ENCODE data around the gene EPHB3. TPM values are rescaled to one million over a fixed set of nuclear protein-coding genes. Genes with fewer than 3 reads are reported as not detected.

Gene EPHB3
- total and polyA plus RNA-seq, 11 donors = 1.00 to 4.6 (median 1.8) TPM

DNA sequence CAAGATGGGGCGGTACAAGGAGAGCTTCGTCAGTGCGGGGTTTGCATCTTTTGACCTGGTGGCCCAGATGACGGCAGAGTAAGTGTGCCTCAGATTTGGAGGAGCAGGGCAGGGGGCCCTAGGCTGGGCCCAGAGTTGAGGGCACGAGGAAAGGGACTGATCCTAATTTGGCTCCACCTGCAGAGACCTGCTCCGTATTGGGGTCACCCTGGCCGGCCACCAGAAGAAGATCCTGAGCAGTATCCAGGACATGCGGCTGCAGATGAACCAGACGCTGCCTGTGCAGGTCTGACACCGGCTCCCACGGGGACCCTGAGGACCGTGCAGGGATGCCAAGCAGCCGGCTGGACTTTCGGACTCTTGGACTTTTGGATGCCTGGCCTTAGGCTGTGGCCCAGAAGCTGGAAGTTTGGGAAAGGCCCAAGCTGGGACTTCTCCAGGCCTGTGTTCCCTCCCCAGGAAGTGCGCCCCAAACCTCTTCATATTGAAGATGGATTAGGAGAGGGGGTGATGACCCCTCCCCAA is 19.8 kb downstream of the EPHB3 start:
- 78 to 90% (median 84%) methylated on average over 13 to 15 of the region's 15 CpGs for WGBS, 4 donors
- intact Hi-C loops (cut with DNase I) = loop anchor here in 4 of 10 donors (5.0 kb wide), 2 partner anchors 131 to 146 kb away; partner anchors contain the start of gene MAGEF1 (in 3 of the 4)
- H3K27ac ChIP-seq = no peak overlapping the region

DNA sequence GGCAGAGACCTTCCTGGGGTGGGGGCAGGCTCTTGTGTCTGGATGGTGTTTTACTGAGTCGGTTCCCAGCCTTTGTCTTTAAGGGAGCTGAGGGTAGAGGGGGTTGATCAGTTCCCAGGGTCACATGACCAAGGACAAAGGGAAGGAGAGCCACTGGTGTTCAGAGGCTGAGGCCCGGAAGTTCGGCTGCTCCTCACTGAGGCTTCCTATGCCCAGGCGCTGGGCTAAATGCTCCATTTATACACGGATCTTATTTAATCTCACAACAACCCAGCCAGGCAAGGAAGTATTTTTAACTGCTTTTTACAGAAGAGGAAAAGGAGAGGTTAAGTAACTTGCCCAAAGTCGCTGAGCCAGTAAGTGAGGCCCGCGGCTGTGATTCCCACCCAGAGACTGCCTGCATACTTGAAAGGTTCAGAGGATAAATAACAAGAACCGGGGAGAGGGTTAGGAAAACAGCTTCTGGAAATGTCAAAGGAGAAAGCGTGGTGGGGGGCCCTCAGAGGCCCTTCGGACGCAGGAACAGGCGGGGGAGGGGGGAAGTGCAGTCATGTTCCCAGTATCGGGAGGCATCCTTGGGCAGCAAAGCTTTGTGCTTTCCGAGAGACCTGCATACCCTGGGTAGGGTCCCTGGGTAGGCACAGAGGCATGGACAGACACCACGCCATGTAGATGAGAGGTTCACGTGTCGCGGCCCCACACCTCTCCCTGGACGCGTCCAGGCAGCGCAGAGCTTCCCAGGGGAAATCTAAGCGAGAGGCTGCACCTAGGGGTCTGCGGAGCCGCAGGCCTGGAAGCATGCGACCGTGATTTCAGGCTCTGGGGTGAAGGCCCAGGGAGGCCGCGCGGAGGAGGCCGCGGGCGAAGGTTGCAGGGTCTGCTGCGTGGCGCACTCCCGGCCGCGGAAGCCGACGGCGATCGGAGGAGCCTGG is 21.3 kb downstream of the EPHB3 start:
- intact Hi-C loops (cut with DNase I) = loop anchor here in 4 of 10 donors (5.0 kb wide), 2 partner anchors 129 to 144 kb away; partner anchors contain the start of gene MAGEF1 (in 3 of the 4)

More for the DNA sequence above, 19.8 kb downstream of the EPHB3 start:
- TF ChIP-seq, protein P1, sequence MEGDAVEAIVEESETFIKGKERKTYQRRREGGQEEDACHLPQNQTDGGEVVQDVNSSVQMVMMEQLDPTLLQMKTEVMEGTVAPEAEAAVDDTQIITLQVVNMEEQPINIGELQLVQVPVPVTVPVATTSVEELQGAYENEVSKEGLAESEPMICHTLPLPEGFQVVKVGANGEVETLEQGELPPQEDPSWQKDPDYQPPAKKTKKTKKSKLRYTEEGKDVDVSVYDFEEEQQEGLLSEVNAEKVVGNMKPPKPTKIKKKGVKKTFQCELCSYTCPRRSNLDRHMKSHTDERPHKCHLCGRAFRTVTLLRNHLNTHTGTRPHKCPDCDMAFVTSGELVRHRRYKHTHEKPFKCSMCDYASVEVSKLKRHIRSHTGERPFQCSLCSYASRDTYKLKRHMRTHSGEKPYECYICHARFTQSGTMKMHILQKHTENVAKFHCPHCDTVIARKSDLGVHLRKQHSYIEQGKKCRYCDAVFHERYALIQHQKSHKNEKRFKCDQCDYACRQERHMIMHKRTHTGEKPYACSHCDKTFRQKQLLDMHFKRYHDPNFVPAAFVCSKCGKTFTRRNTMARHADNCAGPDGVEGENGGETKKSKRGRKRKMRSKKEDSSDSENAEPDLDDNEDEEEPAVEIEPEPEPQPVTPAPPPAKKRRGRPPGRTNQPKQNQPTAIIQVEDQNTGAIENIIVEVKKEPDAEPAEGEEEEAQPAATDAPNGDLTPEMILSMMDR (IDR thresholded peaks at IDR 0.05) = no peak
- TF ChIP-seq POLR2A (IDR thresholded peaks at IDR 0.05) = no peak
- Histone ChIP-seq H3K27me3 (peaks cover 0 to 20% (median 0%) of the 10 kb centered on the region in 9 donors), H3K36me3 (peaks cover 0 to 53% (median 14%) of the 10 kb centered on the region in 9 donors), H3K4me3 (no peak overlapping the region), H3K4me1 (peaks cover 0 to 36% (median 10%) of the 10 kb centered on the region in 12 donors), H3K9me3 (no peaks in the 10 kb centered on the region)
- ATAC-seq (no peak), DNase-seq (no peak)

DNA sequence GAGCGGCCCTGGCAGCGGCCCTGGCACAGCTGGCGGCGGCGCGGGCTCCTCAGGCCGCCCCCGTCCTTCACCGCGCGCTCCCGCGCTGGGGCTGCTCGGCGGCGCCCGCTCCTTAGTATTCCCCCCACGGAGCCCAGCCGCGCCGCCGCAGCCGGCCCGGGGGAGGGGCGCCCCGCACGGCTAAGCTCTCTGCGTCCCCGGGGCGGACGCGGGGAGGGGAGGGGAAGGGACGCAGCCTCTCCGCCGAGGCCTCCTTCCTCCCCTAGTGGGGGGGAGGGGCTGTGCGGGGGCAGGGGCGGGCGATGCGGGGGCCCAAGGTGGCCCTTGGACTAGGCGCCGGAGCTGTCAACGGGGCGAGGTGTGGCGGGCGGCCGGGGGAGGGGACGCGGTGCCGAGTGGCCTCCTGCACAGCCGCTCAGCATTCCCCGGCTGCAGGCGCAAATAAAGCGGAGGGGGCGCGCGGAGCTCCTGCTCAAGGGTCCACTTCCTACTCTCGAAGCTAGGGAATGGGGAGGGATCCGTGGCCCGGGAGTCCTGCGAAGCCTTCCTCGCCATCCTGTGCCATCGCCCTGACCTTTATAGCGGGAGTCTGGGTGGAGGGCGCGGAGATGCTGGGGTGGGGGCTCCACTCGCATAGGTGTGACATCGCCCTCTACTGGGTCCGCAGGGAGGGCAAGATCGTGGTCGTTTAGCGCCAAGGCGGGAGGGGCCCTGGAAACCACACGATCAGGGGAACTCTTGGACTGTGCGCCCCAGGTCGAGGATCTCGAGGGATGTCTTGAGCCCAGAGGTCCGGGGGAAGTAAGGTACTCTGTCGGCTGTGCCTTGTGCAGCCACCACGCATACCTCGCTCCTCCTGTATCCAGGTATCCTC is 22.2 kb downstream of the EPHB3 start:
- 0 to 14% (median 8%) methylated on average over 3 to 80 of the region's 80 CpGs for WGBS, 4 donors

More for the DNA sequence above, 21.3 kb downstream of the EPHB3 start:
- ATAC-seq (peak; percentile 69 to 82 (median 74)), DNase-seq (peak in 4 of 5 donors; percentile 64 to 76 (median 70))
- Histone ChIP-seq H3K4me3 (peak overlapping the region; percentile 30 to 77 (median 64)), H3K4me1 (peaks cover 0 to 36% (median 10%) of the 10 kb centered on the region in 12 donors), H3K27me3 (peaks cover 0 to 20% (median 0%) of the 10 kb centered on the region in 9 donors), H3K9me3 (no peaks in the 10 kb centered on the region), H3K36me3 (peaks cover 0 to 38% (median 3%) of the 10 kb centered on the region in 9 donors), H3K27ac (peak overlapping the region; percentile 33 to 89 (median 84))
- 17 to 36% (median 20%) methylated on average over 16 to 42 of the region's 42 CpGs for WGBS, 4 donors
- TF ChIP-seq POLR2A (IDR thresholded peaks at IDR 0.05) = peak in 1 of 2 donors; percentile 29
- TF ChIP-seq, protein P1 (IDR thresholded peaks at IDR 0.05) = no peak

More for the DNA sequence above, 22.2 kb downstream of the EPHB3 start:
- intact Hi-C loops (cut with DNase I) = loop anchor here in 4 of 10 donors (5.0 kb wide), 2 partner anchors 128 to 143 kb away; partner anchors contain the start of gene MAGEF1 (in 3 of the 4)
- Histone ChIP-seq H3K27ac (peak overlapping the region in 11 of 12 donors; percentile 73 to 89 (median 84)), H3K36me3 (peaks cover 0 to 29% (median 0%) of the 10 kb centered on the region in 9 donors), H3K9me3 (no peaks in the 10 kb centered on the region), H3K4me1 (peaks cover 0 to 36% (median 10%) of the 10 kb centered on the region in 12 donors), H3K4me3 (peak overlapping the region; percentile 30 to 77 (median 64)), H3K27me3 (peaks cover 0 to 20% (median 0%) of the 10 kb centered on the region in 9 donors)
- ATAC-seq (peak; percentile 32 to 75 (median 72)), DNase-seq (peak; percentile 54 to 80 (median 70))
- TF ChIP-seq, protein P1 (IDR thresholded peaks at IDR 0.05) = peak in 5 of 12 donors; percentile 22 to 47 (median 30)
- TF ChIP-seq POLR2A (IDR thresholded peaks at IDR 0.05) = no peak

All from heart left ventricle (tissue), 16 donors.